Superior temporal gyrus (tissue), 1 donor: ENCODE data around the gene CCDC171.
A peak's percentile ranks its signal among the peaks of the same experiment; 100 is the strongest.

ENCODE experiments used
- DNase-seq: peaks from one replicate; pipeline ENCODE4 v3.0.0-alpha.2; 2016; ENCODE audit errors: extremely low spot score

Gene CCDC171

GRCh38 chr9:15873573-15874177, 320.8 kb downstream of the CCDC171 start:
- peak; percentile 84 for DNase-seq

- no peak for DNase-seq
Measured at GRCh38 chr9:15882328-15882727, 329.5 kb downstream of the CCDC171 start.

GRCh38 chr9:15882883-15883282, 330.0 kb downstream of the CCDC171 start:
- DNase-seq = no peak

- DNase-seq = no peak
Measured at GRCh38 chr9:15885464-15885863, 332.6 kb downstream of the CCDC171 start.

- DNase-seq = no peak
Measured at GRCh38 chr9:15889555-15889954, 336.7 kb downstream of the CCDC171 start.

- DNase-seq = no peak
Measured at GRCh38 chr9:15901572-15901971, 348.7 kb downstream of the CCDC171 start.

- DNase-seq = no peak
Measured at GRCh38 chr9:15909297-15909696, 356.5 kb downstream of the CCDC171 start.

- no peak for DNase-seq
Measured at GRCh38 chr9:15915711-15916110, 362.9 kb downstream of the CCDC171 start.

- no peak for DNase-seq
Measured at GRCh38 chr9:15927161-15927560, 374.3 kb downstream of the CCDC171 start.

GRCh38 chr9:15935661-15936305, 382.9 kb downstream of the CCDC171 start:
- no peak for DNase-seq

- no peak for DNase-seq
Measured at GRCh38 chr9:15936306-15936921, 383.6 kb downstream of the CCDC171 start.

- DNase-seq = no peak
Measured at GRCh38 chr9:15942831-15943424, 390.1 kb downstream of the CCDC171 start.

- no peak for DNase-seq
Measured at GRCh38 chr9:15944341-15944740, 391.5 kb downstream of the CCDC171 start.

- no peak for DNase-seq
Measured at GRCh38 chr9:15959663-15960062, 406.8 kb downstream of the CCDC171 start.

GRCh38 chr9:15961217-15961616, 408.4 kb downstream of the CCDC171 start:
- no peak for DNase-seq

GRCh38 chr9:15965246-15965745, 412.5 kb downstream of the CCDC171 start:
- DNase-seq = no peak

GRCh38 chr9:15966471-15966870, 413.6 kb downstream of the CCDC171 start:
- no peak for DNase-seq

GRCh38 chr9:15967068-15967467, 414.2 kb downstream of the CCDC171 start:
- DNase-seq = no peak

- DNase-seq = no peak
Measured at GRCh38 chr9:15972760-15973159, 419.9 kb downstream of the CCDC171 start.

- DNase-seq = no peak
Measured at GRCh38 chr9:15975101-15975778, 422.4 kb downstream of the CCDC171 start.

GRCh38 chr9:15977438-15977837, 424.6 kb downstream of the CCDC171 start:
- no peak for DNase-seq

GRCh38 chr9:15982182-15982581, 429.3 kb downstream of the CCDC171 start:
- DNase-seq = no peak
